Mucosa of rectum (tissue), 2 donors: ENCODE data around the gene NINL.
"Not testable (repeated sequence)": the region's sequence is repeated elsewhere in the genome, so short reads cannot be mapped to it uniquely, and the experiment has no call there.

Source experiments
- H3K27ac ChIP-seq, 2 donors: one replicate each; pipeline ENCODE4 v1.7.0; 2013; ENCODE audit warnings: inconsistent platforms in 2 of 2, low read depth in 2 of 2, low read length in 2 of 2
- H3K27me3 ChIP-seq, 2 donors: one replicate each; pipeline ENCODE4 v1.7.0; 2013; ENCODE audit warnings: low read length in 2 of 2; ENCODE audit not compliant: control insufficient read depth in 2 of 2, insufficient read depth in 2 of 2
- H3K36me3 ChIP-seq, 2 donors: one replicate each; pipeline ENCODE4 v1.7.0; 2013; ENCODE audit warnings: low read length in 2 of 2; ENCODE audit not compliant: control insufficient read depth in 2 of 2, insufficient read depth in 2 of 2
- H3K4me1 ChIP-seq, 2 donors: one replicate each; pipeline ENCODE4 v1.7.0; 2013; ENCODE audit warnings: low read length in 2 of 2, mild to moderate bottlenecking in 1 of 2; ENCODE audit not compliant: control insufficient read depth in 2 of 2, insufficient read depth in 2 of 2
- H3K4me3 ChIP-seq, 2 donors: one replicate each; pipeline ENCODE4 v1.7.0; 2013; ENCODE audit warnings: low read length in 2 of 2
- H3K9ac ChIP-seq, 2 donors: one replicate each; pipeline ENCODE4 v1.7.0; 2013; ENCODE audit warnings: low read length in 2 of 2, low read depth in 1 of 2, mild to moderate bottlenecking in 1 of 2
- H3K9me3 ChIP-seq, 2 donors: one replicate each; pipeline ENCODE4 v1.7.0; 2013; ENCODE audit warnings: low read length in 2 of 2; ENCODE audit not compliant: control insufficient read depth in 2 of 2
- donor health status: healthy.
- donor health status: Normal muscosa, but diverticular disease.

NINL gene

DNA sequence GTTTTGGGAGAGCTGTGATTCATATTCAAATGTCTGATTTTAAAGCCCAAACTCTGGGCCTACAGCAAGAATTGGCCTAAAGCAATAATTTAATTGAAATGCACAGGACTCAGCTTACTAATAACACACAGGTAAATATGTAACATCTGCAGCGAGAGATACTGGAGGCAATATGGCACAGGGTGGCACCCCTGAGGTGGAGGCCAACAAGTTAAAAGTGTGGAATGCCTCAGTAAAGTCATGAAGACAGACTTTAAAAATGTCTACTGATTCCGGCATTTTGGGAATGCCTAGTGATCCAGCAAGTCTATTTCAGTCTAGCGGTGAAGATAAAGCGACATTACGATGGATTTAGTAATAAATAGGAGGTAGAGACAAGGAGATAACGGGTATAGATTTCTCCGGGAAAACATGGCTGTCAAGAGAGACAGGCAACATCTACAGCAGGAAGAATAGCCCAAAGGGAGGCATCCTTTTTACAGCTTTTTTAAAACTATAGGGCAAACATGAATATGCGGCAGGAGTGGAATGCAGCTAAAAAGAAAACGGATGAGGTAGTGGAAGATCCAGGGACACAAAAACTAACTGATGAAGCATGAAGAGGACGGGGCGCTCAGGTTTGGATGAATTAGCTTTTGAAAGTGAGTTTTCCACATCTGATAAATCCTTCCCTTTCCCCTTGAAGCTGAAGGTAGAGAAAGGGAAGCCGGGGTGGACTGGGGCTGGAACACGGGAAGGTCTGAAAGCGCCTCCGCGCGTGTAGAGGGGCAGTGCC, 37.3 kb upstream of the NINL start:
- Histone ChIP-seq H3K9me3 (no peaks in the 10 kb centered on the region), H3K27ac (peak overlapping the region; percentile 91 to 95)

DNA sequence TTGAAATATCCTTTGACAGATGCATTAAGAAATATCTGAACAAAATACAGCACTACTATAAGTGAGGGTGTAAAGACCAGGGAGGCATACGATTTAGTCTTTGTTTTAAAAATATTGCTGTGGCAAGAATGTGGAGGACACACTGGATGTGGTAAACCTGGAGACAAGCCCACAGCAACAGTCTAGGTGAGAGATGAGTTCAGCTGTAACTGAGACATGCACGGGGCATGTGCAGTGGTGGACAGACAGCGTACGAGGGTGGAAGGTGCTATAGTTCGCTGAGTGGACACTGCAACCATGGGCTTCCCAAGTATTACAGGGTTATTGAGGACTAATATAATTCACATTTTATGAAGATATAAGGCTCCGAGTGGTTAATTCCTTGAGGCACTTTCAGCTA, 36.7 kb upstream of the NINL start:
- Histone ChIP-seq H3K9me3 (no peaks in the 10 kb centered on the region), H3K4me3 (no peak overlapping the region), H3K4me1 (peaks cover 14% of the 10 kb centered on the region in 2 donors), H3K27me3 (no peaks in the 10 kb centered on the region), H3K9ac (no peak overlapping the region), H3K27ac (no peak overlapping the region), H3K36me3 (no peaks in the 10 kb centered on the region)

More for the DNA sequence above, 37.3 kb upstream of the NINL start:
- Histone ChIP-seq H3K27me3 (no peaks in the 10 kb centered on the region), H3K9ac (peak overlapping the region; percentile 91 to 94), H3K4me3 (peak overlapping the region; percentile 76 to 95), H3K36me3 (no peaks in the 10 kb centered on the region), H3K4me1 (peaks cover 14% of the 10 kb centered on the region in 2 donors)

DNA sequence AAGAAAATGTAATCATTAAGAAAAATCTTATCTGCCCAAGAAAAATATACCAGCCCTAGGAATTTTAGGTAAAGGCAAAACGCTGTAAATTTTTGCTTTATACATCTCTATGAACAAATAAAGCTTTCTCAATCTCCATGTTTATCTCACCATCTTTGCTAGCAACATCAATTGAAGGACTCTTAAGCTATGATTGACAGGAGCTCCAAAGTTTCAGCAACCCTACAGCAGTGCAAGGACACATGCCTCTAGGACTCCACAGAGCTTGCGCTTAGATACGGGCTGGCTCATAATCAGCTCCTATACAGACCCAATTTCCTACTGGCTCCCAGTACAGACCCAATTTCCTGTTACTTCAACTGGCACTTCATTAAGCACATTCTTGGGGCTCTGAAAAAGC, 34.2 kb upstream of the NINL start:
- H3K4me1 ChIP-seq = peaks cover 12% of the 10 kb centered on the region in 2 donors
- no peak overlapping the region for H3K27ac ChIP-seq
- H3K36me3 ChIP-seq = peaks cover 0 to 2% of the 10 kb centered on the region in 2 donors
- H3K9me3 ChIP-seq = no peaks in the 10 kb centered on the region
- no peak overlapping the region for H3K4me3 ChIP-seq
- H3K9ac ChIP-seq = no peak overlapping the region
- no peaks in the 10 kb centered on the region for H3K27me3 ChIP-seq

GRCh38 chr20:25608774-25609173, 23.4 kb upstream of the NINL start:
- no peak overlapping the region for H3K27ac ChIP-seq
- peaks cover 0 to 2% of the 10 kb centered on the region in 2 donors for H3K36me3 ChIP-seq
- no peak overlapping the region for H3K9ac ChIP-seq
- no peak overlapping the region for H3K4me3 ChIP-seq
- no peaks in the 10 kb centered on the region for H3K27me3 ChIP-seq
- no peaks in the 10 kb centered on the region for H3K9me3 ChIP-seq
- no peaks in the 10 kb centered on the region for H3K4me1 ChIP-seq

DNA sequence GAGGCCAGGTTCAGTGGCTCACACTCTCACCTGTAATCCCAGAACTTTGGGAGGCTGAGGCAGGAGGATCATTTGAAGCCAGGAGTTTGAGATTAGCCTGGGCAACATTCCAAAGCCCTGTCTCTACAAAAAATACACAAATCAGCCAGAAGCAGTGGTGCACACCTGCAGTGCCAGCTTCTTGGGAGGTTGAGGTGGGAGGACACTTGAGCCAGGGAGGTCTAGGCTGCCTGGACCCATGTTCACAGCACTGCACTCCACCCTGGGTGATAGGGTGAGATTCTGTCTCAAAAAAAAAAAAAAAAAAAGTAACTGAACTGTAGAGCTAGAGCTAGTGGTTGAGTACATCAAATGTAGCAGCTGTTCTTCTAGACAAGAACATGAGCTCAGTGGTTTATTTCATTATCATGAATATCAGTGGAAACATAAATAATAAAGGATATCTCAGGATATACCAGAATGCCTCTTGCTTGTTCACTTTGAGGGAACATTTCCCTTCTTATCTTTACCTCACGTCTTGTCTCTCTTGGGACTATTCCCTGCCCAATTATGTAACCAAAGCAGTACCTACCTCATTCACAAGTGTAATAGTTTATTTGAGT, 20.9 kb upstream of the NINL start:
- Histone ChIP-seq H3K27me3 (no peaks in the 10 kb centered on the region), H3K4me1 (no peaks in the 10 kb centered on the region), H3K9ac (no peak overlapping the region), H3K9me3 (no peaks in the 10 kb centered on the region), H3K36me3 (no peaks in the 10 kb centered on the region), H3K4me3 (no peak overlapping the region), H3K27ac (no peak overlapping the region)

GRCh38 chr20:25605148-25605547, 19.8 kb upstream of the NINL start:
- no peak overlapping the region for H3K4me3 ChIP-seq
- H3K9ac ChIP-seq = no peak overlapping the region
- no peaks in the 10 kb centered on the region for H3K9me3 ChIP-seq
- no peaks in the 10 kb centered on the region for H3K27me3 ChIP-seq
- H3K27ac ChIP-seq = no peak overlapping the region
- no peaks in the 10 kb centered on the region for H3K4me1 ChIP-seq
- no peaks in the 10 kb centered on the region for H3K36me3 ChIP-seq

DNA sequence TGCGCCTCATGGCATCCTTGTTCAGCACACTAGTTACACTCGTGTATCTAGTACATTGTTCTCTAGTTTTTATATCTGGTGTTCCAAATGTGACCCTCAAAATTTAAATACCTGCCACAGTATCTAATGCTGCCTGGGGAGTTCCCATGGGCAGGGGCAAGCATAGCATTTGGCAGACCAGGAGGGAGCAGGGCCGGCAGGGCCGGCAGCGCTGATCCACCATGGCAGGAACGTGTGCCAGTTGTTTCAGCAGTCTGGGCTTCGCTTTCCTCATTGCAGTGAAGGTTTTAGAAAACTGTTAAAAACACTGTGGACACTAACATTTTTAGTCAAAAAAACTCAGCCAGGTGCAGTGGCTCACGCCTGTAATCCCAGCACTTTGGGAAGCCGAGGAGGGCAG, 19.3 kb upstream of the NINL start:
- H3K36me3 ChIP-seq = no peaks in the 10 kb centered on the region
- no peaks in the 10 kb centered on the region for H3K9me3 ChIP-seq
- no peak overlapping the region for H3K27ac ChIP-seq
- H3K4me1 ChIP-seq = no peaks in the 10 kb centered on the region
- no peaks in the 10 kb centered on the region for H3K27me3 ChIP-seq
- H3K4me3 ChIP-seq = no peak overlapping the region
- H3K9ac ChIP-seq = no peak overlapping the region

GRCh38 chr20:25602914-25603309, 17.6 kb upstream of the NINL start:
- H3K9me3 ChIP-seq, H3K4me1 ChIP-seq, H3K4me3 ChIP-seq, H3K36me3 ChIP-seq, H3K9ac ChIP-seq, H3K27ac ChIP-seq, H3K27me3 ChIP-seq: not testable (repeated sequence)

DNA sequence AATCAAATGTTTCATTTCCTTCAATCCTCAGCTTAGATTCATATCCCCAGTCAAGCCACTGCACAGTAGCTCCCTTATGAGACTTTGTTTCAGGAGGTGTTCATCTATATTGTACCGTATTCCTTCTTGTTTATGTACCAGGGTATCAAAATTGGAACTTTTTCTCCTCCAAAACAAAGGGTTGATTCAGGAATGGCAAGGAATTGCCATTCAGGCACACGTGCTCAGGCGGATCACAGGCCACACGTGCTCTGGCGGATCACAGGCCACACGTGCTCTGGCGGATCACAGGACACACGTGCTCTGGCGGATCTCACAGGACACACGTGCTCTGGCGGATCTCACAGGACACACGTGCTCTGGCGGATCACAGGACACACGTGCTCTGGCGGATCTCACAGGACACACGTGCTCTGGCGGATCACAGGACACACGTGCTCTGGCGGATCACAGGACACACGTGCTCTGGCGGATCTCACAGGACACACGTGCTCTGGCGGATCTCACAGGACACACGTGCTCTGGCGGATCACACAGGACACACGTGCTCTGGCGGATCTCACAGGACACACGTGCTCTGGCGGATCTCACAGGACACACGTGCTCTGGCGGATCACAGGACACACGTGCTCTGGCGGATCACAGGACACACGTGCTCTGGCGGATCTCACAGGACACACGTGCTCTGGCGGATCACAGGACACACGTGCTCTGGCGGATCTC, 17.0 kb upstream of the NINL start:
- H3K9ac ChIP-seq = not testable (repeated sequence)

GRCh38 chr20:25601659-25602058, 16.3 kb upstream of the NINL start:
- Histone ChIP-seq H3K9ac (no peak overlapping the region), H3K4me1 (no peaks in the 10 kb centered on the region), H3K36me3 (no peaks in the 10 kb centered on the region), H3K4me3 (no peak overlapping the region), H3K27ac (no peak overlapping the region), H3K27me3 (no peaks in the 10 kb centered on the region), H3K9me3 (no peaks in the 10 kb centered on the region)

More for the DNA sequence above, 17.0 kb upstream of the NINL start:
- not testable (repeated sequence) for H3K27ac ChIP-seq, H3K27me3 ChIP-seq, H3K36me3 ChIP-seq, H3K4me3 ChIP-seq, H3K4me1 ChIP-seq, H3K9me3 ChIP-seq
